Measurements from ENCODE around the gene RPLP2. TPM values are rescaled to one million over a fixed set of nuclear protein-coding genes. Genes with fewer than 3 reads are reported as not detected.

Gene RPLP2
- total RNA-seq, 1 experiment from 2014 or later = 1,205 TPM

DNA sequence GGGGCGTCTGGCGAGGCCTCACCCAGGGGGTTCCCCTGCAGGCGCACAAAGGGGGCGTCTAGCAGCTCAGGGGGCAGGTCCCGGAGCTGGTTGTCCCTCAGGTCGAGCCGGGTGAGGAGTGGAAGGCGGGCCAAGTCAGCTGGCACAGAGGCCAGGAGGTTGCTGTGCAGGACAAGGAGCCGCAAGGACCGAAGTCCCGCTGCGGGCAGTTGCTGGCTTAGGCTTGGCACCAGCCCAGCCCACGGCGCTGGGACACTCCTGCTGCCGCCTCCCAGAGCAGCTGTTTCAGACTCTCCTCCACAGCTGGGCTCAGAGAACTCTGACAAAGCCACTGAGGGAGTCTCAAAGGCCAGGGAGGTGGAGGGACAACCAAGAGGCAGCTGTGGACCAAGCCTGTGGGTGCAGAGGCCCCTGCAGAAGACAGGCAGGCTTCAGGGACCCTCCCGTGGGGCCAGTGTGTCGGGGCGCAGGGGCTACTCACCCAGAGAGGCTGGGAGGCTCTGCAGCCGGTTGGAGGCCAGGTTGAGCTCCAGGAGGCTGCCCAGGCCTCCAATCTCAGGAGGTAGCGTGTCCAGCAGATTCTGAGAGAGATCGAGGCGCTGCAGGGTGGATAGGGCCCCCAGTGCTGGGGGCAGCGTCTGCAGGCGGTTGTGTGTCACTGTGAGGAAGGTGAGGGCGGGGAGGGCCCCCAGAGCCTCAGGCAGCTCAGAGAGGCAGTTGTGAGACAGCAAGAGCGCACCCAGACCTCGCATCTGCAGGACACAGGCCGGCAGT is 6.9 kb upstream of the RPLP2 start:
- DNase-seq (ENCODE audit: extremely low read depth, low read depth) = no peak

GRCh38 chr11:803467-803742 is 6.4 kb upstream of the RPLP2 start:
- DNase-seq (ENCODE audit: extremely low read depth, low read depth) = no peak

- DNase-seq (ENCODE audit: extremely low read depth, low read depth) = no peak
Observed at GRCh38 chr11:803770-804598, 5.8 kb upstream of the RPLP2 start.

GRCh38 chr11:804599-804964 is 5.2 kb upstream of the RPLP2 start:
- DNase-seq (ENCODE audit: extremely low read depth, low read depth) = no peak

DNA sequence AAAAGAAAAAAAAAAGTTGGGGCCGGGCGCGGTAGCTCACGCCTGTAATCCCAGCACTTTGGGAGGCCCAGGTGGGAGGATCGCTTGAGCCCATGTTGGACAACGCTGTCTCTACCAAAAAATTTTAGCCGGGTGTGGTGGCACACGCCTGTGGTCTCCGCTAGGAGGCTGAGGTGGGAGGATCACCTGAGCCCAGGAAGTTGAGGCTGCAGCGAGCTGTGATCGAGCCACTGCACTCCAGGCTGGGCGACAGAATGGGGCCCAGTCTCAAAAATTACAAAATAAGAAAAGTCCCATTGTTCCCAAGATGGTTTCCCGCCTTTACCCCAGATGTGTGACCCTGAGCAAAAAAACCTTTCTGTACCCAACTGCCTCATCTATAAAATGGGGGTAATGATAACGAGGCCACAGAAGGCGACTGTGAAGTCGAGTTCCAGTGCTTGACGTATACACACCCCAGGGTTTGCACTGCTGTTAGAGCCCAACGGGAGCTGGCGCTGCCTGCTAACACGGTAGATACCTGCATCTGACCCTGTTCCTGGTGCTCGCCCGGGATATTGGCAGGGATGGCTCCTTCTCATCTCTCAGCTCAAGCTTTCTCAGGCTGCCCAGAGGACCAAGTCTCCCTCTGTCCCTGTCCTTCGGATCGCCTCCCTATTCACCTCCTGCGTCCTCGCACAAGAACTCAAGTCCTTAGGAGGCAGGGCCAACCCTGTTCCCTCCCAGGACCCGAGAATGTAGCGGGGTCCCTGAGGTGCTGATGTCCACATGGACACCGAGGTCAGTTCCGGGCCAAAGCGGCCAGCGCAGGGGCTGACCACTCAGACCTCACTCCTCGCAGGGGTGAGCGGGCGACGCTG is 1.1 kb upstream of the RPLP2 start:
- peak; percentile 50 for DNase-seq (ENCODE audit: extremely low read depth, low read depth)

DNA sequence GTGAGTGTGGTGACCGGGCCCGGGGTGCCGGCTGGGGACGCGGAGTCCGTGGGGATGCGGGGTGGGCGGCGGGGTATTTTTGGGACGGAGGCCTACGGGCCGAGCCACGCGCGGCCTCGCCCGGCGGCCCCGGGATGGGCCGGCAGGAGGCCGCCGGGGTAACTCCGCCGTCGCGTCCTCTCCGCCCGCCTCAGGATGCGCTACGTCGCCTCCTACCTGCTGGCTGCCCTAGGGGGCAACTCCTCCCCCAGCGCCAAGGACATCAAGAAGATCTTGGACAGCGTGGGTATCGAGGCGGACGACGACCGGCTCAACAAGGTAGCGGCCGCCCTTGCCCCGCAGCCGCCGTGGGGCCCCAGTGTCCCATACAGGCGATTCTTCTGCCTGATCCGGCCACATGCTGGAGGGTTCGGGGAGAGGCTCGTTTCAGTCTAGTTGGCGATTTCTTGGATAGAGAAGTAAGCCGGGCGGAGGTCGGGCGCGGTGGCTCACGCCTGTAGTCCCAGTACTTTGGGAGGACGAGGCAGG is 337 bp downstream of the RPLP2 start:
- DNase-seq (ENCODE audit: extremely low read depth, low read depth) = no peak

- no peak for DNase-seq (ENCODE audit: extremely low read depth, low read depth)
Observed at GRCh38 chr11:811446-812245, 1.9 kb downstream of the RPLP2 start.

- DNase-seq (ENCODE audit: extremely low read depth, low read depth) = no peak
Observed at GRCh38 chr11:812390-812789, 2.6 kb downstream of the RPLP2 start.

GRCh38 chr11:813072-813455 is 3.3 kb downstream of the RPLP2 start:
- DNase-seq (ENCODE audit: extremely low read depth, low read depth) = no peak

DNA sequence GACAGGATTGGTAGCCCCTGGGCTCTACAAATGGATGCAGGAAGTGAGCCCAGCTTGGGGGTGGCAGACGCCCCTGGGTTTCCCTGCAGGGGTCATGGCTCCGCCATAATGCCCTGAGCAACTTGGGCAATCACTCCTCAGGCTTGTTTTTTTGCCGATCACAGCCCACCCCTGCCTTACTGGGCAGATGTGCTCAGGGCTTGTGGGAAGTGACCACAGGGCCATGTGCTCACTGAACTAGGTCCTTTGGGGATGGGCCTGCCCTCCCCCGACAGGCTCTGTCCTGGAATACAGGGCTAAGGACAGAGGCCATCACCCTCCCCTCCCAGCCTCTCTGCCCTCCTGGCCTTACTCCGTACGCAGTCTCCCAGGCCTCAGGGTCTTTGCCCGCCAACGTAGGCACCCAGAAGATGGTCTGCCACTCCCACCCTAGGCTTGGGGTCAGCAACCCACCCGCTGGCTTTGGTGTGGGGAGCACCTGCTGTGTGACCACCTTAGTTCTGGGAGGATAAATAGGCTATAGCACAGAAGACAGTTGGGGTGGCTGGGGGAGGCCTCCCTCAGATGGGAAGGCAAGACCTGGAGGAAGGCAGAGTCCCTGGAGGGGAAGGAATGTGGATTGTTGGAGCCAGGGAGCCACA is 3.8 kb downstream of the RPLP2 start:
- DNase-seq (ENCODE audit: extremely low read depth, low read depth) = no peak

- no peak for DNase-seq (ENCODE audit: extremely low read depth, low read depth)
Observed at GRCh38 chr11:815675-816432, 6.1 kb downstream of the RPLP2 start.

DNA sequence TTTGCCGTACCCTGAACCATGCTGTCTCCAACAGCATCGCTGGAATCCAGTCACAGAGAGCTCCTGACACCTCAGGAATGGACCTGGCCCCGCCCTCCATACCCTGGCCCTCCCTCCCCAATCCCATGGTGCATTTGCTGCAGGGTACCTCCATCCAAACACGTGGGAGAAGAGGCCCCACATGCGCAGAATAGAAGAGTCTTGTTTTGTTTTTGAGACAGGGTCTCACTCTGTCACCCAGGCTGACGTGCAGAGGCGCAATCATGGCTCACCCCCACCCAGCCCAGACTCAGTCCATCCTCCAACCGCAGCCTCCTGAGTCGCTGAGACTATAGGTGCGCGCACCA is 6.6 kb downstream of the RPLP2 start:
- DNase-seq (ENCODE audit: extremely low read depth, low read depth) = no peak

DNA sequence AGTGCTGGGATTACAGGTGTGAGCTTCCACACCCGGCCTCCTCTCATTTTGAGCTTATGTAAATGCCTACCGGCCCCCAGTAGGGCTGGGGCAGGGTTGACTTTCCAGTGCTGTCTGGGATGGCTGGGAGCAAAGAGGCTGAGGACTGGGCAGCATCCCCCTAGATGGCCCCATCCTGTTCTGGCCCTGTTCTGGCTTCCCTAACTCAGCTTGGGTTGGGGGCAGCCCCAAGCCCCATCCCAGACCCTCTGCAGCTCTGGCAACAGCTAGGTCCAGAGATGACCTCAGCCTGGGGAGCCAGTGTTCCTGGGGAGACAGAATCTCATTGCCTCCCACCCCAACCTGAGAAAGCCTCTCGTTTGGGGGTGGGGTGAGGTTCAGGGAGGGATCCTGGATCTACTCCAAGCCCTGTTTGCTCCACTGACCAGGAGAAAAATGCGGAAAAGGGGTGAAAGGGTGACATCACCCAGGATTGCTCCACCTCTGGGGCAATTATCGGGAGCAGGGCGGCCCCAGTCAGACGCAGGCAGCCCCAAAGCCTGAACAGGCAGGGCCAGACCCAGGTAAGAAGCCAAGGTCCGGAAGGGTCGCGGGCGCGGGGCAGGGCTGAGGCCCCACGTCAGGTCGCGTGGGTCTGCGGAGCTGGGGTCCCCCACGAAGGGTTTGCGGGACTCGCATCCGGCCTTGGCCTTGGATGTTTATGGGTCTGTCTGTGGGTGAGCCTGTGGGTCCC is 8.8 kb downstream of the RPLP2 start, which contains the start of gene PNPLA2:
PNPLA2 (plus strand) TSS at position 519 of the 733 bp plus-strand sequence. CDS start 805 bp downstream, outside the sequence.
- no peak for DNase-seq (ENCODE audit: extremely low read depth, low read depth)

DNA sequence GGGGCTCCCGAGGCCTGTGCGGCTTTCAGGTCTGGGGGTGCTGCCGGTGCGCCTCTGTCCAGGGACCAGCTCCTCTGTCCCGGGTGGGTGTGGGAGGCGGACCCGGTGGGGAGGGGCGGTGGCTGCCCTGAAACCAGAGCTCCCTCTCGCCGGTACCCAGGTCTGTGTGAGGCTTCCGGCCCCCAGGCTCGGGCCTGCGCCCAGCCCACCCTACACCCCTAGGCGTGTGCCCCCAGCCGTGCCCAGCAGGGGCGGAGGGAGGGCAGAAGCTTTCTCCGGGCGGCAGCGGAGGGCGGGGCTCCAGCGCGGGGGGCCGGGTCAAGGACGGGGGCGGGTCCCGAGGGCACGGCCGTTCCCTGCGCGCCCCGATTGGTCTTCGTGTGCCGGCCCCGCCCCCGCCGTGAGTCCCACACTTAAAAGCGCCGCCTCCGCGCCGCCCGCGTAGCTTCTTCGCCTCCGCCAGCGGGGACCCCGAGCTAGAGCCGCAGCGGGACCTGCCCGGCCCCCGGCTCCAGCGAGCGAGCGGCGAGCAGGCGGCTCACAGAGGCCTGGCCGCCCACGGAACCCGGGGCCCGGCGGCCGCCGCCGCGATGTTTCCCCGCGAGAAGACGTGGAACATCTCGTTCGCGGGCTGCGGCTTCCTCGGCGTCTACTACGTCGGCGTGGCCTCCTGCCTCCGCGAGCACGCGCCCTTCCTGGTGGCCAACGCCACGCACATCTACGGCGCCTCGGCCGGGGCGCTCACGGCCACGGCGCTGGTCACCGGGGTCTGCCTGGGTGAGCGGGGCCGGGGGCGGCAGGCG is 9.6 kb downstream of the RPLP2 start:
- peak; percentile 76 for DNase-seq (ENCODE audit: extremely low read depth, low read depth)

- no peak for DNase-seq (ENCODE audit: extremely low read depth, low read depth)
Observed at GRCh38 chr11:819943-820649, 10.3 kb downstream of the RPLP2 start.

DNA sequence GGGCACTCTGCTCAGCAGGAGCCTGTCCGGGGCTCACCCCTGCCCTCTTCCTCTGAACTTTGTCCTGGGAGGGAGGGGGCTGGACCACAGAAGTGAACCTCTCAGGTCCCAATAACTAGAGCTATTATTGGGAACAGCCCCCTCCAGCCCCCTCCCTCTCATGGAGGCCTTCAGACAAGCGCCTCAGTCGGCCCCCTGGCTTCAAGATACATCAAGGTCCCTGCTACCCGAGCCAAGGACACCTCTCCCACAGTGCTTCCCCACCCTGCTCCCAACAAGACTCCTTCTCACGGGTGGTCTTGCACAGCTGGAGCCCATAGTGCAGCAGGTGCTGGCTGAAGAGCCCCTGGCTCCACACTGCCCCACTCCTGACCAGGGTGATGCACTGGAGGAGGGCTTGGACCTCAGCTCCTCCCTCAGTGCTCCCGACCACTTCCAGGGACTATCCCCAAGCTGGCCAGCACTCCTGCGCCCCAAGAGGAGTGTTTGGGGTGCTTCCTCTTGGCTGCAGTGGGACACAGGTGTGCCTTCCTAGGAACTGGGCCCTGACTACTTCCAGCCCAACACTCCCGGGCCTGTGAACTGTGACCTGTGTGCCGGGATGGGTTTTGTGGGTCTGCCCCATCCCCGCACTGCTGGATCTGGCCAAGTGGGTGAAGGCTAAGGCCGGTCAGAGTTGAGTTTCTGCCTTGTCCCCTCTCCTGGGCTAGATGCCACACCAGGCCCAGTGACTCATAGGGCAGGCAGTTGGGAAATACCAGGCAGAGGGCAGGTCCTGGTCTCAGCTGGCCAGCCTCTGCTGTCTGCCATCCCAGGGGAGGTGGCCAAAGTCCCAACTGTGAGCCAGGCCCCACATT is 11.1 kb downstream of the RPLP2 start:
- DNase-seq (ENCODE audit: extremely low read depth, low read depth) = peak; percentile 67

Measured in NCI-H460 (cell line).